ENCODE data around the gene MTRF1.

DNA sequence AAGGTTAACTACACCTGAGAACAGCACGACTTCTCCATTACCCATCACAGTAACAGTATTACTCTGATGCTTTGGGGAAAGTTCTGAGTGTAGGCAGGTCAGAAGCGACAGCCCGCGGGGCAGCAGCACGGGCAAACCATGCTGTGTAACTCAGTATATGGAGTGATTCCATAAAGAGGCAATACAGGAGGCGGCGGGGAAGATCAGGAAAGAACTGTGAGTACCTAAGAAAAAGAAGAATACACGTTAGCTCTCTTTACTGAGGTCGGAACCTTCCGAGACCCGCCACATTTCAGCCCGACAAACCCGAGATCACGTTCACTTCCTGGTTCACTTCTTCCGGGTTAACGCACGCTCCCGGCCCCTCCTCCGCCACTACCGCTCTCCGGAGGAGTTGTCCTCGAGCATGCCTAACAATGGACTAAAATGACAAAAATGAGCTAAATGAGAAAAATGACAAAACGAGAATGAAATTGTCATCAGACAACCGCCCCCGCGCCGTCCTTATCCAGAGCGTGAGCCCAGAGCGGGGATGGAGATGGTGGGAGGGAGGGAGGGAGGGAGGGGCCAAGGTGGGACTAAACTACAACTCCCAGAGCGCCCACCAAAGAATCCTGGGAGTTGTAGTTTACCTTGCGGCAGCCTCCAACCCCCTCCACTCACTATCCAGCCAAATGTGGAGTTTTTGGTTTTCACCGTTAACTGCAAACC, at the start of gene MTRF1:
- TF ChIP-seq CTCF (IDR thresholded peaks at IDR 0.05; ENCODE audit: insufficient read depth, low read depth, low read length) (no peak), EZH2 (IDR thresholded peaks at IDR 0.05; ENCODE audit: insufficient read depth, low read length) (no peak)
